Epithelial cell of proximal tubule (primary cell): Measurements from ENCODE around the gene ZNF283. TPM values are rescaled to one million over a fixed set of nuclear protein-coding genes. Genes with fewer than 3 reads are reported as not detected.
A peak's percentile ranks its signal among the peaks of the same experiment; 100 is the strongest.

Experiments
- DNase-seq: peaks from one replicate; pipeline ENCODE4 v3.0.0-alpha.2; 2011; ENCODE audit warnings: low read depth
- H3K4me3 ChIP-seq: 2 replicates; pipeline ENCODE4 v1.5.1; 2011; ENCODE audit warnings: low read depth, mild to moderate bottlenecking, low read length
- CTCF ChIP-seq: conservative IDR thresholded peaks from 2 replicates; pipeline ENCODE4 v1.5.1; 2012; ENCODE audit warnings: low read depth, mild to moderate bottlenecking, low read length
- total RNA-seq: library from RNA; depleted of rRNA; stranded (reverse); fragments of >200 nt; gene quantifications from 2 replicates; pipeline ENCODE4 v1.2.3, GENCODE V29; 2015

The ZNF283 gene
- total RNA-seq, 1 donor from 2014 or later, result 2.9 TPM

GRCh38 chr19:43790587-43790986 lies 36.5 kb upstream of the ZNF283 start:
- DNase-seq, result no peak
- no peak for TF ChIP-seq CTCF
- H3K4me3 ChIP-seq, result no peak overlapping the region

GRCh38 chr19:43797118-43797517 lies 30.0 kb upstream of the ZNF283 start:
- DNase-seq, result no peak
- no peak overlapping the region for H3K4me3 ChIP-seq
- TF ChIP-seq CTCF, result no peak

GRCh38 chr19:43797556-43797955 lies 29.6 kb upstream of the ZNF283 start:
- TF ChIP-seq CTCF, result no peak
- DNase-seq, result no peak
- H3K4me3 ChIP-seq, result no peak overlapping the region

GRCh38 chr19:43798026-43798545 lies 29.0 kb upstream of the ZNF283 start:
- TF ChIP-seq CTCF, result no peak
- DNase-seq, result no peak
- peak overlapping the region; percentile 50 for H3K4me3 ChIP-seq

- no peak for DNase-seq
- H3K4me3 ChIP-seq, result peak overlapping the region; percentile 50
- no peak for TF ChIP-seq CTCF
Observed at GRCh38 chr19:43798546-43799409, 28.3 kb upstream of the ZNF283 start.

- no peak for DNase-seq
- TF ChIP-seq CTCF, result no peak
- no peak overlapping the region for H3K4me3 ChIP-seq
Observed at GRCh38 chr19:43799502-43800142, 27.5 kb upstream of the ZNF283 start.
